LoVo (cell line): Measurements from ENCODE around the gene RTL3.
"Not testable (repeated sequence)": the region's sequence is repeated elsewhere in the genome, so short reads cannot be mapped to it uniquely, and the experiment has no call there.

ENCODE experiments used
- DNase-seq: peaks from one replicate; pipeline ENCODE4 v3.0.0-alpha.2; 2016; ENCODE audit warnings: low spot score

RTL3 gene, protein sequence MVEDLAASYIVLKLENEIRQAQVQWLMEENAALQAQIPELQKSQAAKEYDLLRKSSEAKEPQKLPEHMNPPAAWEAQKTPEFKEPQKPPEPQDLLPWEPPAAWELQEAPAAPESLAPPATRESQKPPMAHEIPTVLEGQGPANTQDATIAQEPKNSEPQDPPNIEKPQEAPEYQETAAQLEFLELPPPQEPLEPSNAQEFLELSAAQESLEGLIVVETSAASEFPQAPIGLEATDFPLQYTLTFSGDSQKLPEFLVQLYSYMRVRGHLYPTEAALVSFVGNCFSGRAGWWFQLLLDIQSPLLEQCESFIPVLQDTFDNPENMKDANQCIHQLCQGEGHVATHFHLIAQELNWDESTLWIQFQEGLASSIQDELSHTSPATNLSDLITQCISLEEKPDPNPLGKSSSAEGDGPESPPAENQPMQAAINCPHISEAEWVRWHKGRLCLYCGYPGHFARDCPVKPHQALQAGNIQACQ

DNA sequence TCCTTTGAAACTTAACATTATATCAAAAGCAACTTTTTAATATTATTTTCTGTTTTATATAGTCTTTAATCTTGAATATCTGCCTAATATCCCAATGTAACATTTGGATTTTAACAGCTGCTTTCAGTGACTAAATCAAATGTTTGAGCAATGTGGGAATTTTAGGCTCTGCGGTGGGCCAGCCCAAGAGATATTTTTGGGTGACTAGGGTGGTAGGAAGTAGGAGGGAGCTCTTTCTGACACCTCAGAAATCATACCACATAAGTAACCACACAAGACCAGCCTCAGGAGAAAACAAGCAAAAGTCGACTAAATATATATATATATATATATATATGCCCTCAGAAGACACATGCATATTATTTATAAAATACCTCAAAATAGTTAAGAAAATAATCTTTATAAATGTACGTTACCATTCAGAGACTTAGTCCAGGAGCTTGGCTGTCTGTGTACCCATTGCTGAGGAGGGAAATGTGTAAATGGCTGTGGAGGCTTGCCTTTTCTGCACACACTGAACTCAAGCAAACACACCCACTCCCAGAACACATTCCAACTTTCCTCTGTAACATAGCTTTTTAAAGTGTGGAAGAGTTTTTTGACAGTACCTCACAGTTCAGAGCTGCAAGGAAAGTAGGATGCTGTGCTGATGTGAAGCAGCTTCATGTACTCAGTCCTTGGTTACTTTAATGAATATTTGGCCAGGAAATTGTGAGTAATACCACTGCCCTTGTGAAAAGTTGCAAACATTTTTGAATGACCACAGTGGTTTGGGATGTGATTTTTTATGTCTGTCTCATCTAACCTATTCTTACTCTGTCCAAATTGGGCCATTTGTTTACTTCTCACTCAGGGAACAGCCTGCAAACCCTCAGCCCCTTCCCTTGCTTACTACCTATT is at the start of gene RTL3:
Gene RTL3, minus strand, starts transcription at position 484 of the 900 bp plus-strand sequence. CDS start 908 bp downstream, outside the sequence.
- DNase-seq = no peak

DNA sequence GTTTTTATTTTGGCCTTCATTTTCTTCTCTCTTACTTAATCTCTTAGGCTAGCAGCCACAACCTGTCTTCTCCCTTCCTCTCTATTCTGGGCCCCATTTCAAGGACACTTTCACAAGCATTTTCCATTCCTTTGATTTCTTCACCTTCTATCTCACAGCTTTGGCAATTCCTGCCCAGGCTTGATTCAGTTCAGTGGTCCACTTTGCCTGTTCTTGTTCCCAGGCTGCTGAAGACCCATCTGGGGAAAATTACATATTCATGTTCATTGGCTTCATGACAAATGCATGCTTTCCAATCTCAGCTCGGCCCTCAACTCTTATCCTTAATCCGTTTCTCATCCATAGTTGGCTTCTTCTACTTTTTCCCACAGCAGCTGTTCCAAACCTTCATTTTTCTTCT is 49.7 kb upstream of the RTL3 start:
- no peak for DNase-seq

DNA sequence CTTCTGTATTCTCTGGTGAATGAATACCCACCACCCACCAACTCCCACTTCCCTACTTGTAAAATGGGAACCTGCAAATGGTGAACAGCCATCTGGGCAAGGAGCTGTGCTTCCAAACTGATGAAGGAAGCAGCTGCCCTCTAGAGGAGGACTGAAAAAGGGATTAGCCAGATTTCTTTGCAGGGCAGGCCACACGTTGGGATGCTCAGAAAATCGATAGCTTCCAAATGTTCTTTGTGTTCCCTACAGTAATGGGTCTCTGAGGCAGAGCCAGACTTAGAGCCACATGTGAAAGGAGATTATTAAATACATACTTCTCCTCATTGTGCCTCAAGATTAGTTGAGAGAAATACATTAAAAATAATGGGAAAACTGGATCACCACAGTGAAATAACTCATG is 49.1 kb upstream of the RTL3 start:
- no peak for DNase-seq

DNA sequence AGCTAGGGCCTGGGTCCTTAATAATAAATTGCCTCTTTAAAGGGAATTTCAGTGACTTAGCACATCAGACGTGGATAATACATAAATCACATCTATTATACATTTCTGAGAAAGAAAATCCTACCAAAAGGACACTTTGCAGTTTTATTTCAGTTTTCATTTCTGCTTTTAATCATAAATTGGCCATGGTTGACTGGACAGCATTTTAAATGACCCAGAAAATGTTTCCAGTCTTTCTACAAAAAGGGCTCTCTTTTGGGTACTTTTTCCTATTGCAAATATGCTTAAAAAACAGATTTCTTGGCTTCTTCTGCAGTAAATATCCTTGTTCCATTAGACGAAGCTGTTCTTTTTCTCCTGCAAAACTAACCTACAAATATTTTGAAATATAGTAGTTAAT is 46.9 kb upstream of the RTL3 start:
- DNase-seq = no peak

DNA sequence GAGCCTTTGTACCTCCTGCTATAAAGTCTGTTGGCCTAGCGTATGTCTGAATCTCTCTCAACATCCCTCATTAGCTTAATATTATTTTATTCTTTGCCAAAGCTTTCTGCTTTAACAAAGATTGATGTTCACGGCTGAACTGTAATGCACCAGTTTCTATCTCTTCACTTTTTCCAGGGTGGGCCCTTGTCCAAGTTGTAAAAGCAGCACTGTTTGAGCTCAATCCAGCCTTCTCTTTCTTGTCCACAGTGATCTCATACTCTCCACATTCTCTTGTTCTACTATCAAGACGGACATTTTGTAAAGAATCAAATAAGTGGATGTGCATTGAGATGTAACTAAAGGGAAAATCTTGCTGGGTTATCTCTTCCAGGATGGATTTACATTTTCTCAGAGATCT is 34.4 kb upstream of the RTL3 start:
- DNase-seq = no peak

DNA sequence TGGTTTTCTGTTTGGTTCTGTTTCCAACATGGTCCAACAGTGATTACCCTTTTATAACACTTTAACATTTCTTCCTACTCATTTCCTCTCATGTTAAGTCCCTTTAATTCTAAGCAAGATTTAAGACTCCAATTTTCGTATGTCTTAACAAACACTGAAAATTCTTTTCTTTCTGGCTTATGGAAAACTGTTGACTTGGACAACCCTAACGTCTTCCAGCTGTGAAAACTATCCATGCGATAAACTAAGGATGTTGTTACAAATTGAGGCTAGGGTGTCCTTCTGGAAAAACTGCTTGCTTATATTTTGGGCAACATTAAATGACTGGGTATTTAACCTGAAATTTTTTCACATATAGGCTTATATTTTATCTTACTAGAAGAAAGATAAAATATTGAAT is 33.9 kb upstream of the RTL3 start:
- DNase-seq = no peak

DNA sequence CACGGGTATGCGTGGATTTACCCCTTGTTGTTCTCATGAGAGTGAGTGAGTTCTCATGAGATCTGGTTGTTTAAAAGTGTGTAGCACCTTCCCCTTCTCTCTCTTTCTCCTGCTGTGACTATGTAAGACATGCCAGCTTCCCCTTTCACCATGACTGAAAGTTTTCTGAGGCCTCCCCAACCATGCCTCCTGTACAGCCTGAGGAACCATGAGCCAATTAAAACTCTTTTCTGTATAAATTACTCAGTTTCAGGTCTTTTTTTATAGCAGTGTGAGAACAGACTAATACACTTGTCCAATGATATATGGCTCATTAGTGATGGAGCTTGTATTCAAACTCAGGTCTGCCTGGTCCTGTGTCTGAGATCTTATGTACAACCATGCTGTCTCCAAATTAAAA is 28.5 kb upstream of the RTL3 start:
- DNase-seq = no peak

DNA sequence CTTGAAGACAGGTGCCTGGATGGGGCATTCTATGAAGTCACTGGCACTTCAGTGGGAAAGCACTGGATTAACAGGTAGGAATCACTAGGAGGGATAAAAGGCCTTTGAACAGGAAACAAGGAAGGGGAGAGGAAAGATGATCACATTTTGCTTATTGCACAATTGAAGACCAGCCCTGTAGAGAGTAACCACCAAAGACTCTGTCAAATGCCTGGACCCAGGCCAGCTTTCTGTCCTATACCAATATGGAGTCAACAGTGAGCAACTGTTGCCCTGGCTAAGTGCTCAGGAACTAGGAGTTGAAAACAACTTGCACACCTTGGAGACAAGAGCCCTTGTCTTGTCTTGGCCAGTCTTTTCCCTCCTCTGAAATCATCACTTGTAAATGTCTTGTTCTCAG is 14.1 kb upstream of the RTL3 start:
- DNase-seq = no peak

DNA sequence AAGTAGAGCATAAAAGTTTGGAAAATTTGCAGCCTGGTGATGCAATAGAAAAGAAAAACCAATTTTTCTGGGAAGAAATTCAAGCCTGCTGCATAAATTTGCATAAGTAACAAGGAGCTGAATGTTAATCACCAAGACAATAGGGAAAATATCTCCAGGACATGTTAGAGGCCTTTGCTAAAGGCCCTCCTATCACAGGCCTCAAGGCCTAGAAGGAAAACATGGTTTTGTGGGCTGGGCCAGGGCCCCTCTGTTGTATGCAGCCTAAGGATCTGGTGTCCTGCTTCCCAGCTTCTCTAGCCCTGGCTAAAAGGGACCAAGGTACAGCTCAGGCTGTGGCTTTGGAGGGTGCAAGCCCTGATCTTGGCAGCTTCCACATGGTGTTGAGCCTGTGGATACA is 6.2 kb upstream of the RTL3 start:
- no peak for DNase-seq

DNA sequence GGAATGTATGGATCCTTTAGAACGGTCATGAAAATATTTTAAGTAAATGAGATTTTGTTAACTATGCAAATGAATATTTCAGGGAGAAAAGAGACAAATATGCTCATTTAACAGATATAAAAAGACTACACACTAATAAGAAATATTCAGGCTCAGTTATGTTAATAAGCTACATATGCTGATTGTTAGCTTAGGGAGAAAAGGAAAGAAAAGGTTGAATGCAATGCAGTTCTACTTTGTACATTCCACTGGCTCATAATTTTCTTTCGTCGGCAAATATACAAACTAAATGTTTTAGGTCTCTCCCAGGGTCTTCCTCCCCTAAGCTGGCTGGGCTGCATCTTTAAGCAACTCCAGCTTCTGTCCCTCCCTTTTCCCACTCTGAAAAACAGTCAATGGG is 2.7 kb upstream of the RTL3 start:
- no peak for DNase-seq

DNA sequence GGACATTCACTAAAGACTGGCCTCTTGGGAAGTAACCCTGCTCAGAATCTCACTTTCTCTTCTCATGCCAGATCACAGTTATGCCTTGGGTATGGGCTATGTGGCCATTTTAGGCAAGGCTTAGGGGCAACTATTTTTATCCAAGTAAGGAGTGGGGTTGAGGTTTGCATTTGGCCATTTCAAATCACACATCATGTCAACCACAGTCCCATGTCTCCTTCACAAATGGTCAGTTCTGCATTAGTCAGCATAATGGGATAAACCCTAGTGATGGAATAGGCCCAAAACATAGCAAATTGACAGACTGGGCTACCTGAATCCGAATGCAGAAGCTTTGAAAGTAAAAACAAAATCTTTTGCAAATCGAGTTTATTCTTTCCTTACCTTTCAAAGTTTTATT is 827 bp upstream of the RTL3 start:
- DNase-seq = no peak

DNA sequence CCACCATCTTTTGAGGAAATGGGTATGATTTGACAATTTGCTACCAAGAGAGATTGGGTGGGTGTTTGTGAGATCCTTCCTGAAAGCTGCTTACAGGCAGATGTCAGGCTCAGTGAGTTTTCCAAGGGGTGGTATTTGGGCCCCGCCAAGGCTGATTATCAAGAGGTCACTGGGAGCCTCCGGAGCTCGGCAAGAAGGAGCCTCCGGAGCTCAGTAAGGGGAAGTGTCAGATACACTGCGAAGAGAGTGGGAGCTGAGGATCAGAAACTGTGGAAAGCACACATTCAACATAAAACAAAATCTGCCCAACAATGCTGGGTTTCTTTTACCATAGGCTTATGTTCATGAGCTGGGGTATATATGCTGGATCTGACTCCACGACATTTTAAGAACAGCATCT is 714 bp downstream of the RTL3 start:
- DNase-seq = no peak

DNA sequence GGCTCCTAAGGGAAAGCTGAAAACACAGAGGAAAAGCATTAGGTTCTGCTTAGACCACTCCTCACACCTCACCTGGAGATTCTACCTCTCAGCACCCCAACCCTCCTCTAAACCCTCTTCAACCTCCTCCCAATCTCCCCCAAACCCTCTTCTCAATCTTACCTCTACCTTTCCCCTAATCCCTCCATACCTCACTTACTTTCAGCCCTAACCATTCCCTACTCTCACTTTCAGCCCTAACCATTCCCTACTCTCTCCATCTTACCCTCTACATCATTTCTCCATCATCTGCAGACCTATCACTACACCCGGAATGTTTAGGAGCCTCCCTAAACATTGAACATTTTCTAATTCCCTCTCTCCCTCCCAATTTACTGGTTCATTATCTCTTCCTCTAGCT is 3.5 kb downstream of the RTL3 start:
- DNase-seq = no peak

DNA sequence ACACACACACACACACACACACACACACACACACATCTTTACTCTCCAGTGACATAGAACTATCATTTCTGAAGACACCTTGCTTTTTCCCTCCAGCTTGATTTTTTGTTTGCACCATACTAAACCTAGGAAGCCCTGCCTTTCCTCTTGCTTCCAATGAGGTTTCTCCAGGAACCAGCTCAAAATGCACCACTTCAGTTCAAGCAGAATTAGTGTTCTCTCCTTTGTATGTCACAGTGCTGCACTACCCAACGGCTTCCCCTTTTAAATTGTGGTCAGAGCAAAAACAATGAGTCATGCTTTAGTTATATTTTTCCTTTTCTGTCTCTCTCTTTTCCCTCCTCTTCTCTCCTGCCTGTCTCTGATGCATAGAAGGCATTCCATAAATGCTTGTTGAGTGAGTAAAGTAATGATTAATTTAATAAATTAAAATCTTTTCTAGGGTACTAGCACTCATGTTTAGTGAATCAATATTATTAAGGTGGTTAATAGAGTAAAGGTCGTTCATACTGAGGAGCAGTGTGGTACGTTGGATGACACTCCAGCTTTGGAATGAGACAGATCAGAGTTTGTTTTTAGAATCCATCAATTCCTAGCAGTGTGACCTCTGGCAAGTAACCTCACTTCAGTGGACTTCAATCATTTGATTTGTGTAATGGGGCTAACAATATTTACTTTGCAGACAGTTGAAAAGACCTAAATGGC is 5.9 kb downstream of the RTL3 start:
- DNase-seq = no peak

DNA sequence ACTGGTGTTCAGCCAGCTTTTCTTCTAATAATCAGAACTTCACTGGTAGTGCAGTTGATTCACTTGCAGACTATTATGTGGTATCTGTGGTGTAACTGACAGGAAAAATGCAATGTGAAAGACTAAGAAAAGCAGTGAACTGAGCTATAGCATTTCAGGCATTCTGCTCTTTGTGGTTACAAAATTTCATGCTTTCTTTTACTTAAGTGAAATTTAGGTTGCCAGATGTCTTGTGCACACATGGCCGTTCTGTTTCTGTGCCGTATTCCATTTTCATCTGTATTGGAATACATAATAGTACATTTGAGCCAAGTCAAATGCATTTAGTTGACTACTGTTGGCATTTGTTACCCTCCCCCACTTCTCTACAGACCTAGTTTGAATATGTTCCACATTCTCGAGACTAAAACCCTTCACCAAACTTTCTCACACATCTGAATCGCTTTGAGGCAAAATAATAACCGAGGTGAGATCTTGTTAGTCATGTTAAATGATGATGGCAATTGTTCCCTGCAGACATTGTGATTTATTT is 8.2 kb downstream of the RTL3 start:
- DNase-seq = no peak

DNA sequence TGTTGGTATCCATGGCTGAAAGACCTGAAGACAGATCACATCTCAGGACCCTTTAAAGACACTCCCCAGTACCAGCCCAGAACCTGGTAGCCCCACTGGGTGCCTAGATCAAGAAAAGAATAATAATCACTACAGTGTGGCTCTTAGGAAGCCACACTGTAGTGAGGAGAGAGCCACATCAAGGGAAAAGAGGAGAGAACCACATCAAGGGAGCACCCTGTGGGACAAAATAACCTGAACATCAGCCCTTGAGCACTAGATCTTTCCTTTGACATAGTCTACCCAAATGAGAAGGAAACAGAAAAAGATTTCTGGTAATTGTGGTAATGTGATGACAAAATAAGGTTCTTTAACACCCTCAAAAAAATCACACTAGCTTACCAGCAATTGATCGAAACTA is 15.3 kb downstream of the RTL3 start:
- no peak for DNase-seq

DNA sequence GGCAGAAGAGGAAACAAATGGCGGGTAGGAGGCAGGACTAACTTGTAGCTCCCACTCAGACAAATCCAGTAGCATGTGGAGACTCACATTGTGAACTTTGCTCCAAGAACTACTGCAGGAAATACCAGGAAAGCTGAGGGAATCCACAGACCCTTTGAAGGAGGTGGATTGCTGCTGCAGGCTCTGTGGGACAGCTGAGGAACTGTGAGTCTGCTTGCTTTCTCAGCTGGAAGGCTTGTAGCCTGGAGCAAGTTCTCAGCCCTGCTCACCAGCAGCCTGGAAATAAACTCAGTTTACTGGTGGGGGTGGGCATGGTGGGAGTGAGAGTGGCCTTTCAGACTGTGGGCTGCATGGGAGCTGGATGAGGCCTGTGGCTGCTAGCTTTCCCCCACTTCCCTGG is 16.0 kb downstream of the RTL3 start:
- DNase-seq = no peak

DNA sequence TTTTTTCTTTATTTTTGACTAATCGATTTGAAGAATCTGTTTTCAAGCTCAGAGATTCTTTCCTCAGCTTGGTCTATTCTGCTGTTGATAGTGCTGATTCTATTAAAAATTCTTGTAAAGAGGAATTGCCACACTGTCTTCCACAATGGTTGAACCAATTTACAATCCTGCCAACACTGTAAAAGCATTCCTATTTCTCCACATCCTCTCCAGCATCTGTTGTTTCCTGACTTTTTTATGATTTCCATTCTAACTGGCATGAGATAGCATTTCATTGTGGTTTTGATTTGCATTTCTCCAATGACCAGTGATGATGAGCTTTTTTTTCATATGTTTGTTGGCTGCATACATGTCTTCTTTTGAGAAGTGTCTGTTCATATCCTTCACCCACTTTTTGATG is 23.0 kb downstream of the RTL3 start:
- DNase-seq = not testable (repeated sequence)

DNA sequence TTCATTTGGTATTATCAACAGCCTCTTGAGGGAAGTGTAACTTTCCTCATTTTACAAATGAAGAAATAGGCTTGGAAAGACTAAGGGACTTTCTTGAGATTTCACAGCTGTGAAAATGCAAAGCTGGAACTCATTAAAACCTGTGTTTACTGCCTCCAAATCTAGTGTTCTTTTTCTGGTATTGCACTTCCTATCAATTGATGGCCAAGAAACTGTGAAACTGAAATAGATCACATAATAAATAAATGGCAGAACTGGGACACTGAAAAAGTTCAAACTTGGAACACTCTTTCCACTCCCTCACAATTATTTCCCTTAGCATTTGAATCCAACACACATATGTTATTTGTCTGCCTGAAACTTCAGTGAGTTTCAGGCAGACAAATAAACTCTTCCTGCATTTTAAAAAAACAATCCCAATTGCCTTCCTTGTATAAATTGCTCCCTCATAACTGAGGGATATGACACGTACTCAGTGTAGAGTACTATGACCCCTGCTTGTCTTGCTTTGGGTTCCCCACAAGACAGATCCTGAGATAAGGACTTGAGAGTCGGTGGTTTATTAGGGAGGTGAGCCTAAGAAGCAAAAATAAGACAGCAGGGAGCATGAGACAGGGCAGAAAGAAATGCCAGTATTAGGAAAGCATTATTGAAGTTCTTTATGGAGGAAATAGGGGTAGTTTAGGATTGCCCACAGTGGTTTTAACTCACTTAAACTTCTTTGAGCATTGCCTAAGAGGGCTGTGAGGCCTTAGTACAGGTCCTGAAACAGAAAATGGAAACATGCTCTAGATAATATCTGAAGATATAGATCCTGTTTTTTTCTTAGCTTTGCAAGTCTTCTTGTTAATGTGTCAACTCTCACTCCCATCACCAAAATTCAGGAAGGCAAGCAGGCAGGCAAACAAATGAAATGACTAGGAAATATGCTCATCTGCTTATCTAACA is 33.9 kb downstream of the RTL3 start:
- no peak for DNase-seq

DNA sequence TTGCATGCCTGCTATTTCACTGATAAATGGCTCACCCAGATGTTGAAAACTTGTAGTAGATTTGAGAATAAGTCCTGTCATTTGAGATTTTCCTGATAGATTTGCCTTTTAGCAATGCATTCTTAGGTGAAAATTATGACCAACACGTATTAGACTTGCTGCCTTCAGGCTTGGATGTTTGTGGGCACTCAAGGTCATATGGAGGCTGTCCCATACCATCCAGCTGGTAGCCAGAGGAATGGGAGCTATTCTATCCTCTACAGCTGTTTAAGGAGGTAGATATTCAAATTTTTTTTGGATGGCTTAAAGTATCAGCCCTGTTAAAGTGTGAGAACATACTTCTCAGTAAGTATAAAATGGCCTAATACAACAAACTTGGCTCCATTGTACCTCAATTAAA is 34.7 kb downstream of the RTL3 start:
- DNase-seq = no peak

DNA sequence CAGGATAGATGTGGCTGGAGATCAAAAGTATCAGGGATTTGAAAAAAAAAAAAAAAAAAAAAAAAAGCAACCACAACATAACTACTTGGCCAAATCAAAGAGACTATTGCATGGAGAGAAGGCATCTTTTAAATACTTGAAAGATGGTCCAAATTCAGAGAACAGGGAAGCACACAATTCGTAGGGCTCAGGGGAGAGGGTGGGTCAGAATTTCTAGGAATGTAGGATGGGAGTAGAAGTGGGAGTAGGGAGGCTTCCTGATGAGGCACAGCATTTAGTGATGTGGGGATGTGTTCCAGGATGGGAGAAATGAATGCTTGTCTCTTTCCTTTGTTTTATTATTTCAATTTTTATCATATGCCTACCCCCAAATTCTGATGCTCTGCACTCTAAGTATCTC is 36.3 kb downstream of the RTL3 start:
- no peak for DNase-seq
